NCI-H526 (cell line): ENCODE results near the gene CPHXL2.

Experiments used
- DNase-seq, 2 experiments: peaks; one replicate each; lab custom pipeline; 2025; lab: John Stamatoyannopoulos, UW

The CPHXL2 gene

GRCh38 chr16:75676909-75677308 is at the start of gene CPHXL2:
TSS of gene CPHXL2 (minus strand) at chr16:75677009. CDS start at chr16:75676999, 10 bp downstream.
- DNase-seq: no peak

GRCh38 chr16:75726390-75726789 is 49.6 kb upstream of the CPHXL2 start, which contains the start of gene CPHXL:
TSS of gene CPHXL (minus strand) at chr16:75726490. CDS start at chr16:75726442, 48 bp downstream.
- DNase-seq: no peak

GRCh38 chr16:75718452-75718851 is 41.6 kb upstream of the CPHXL2 start:
- no peak for DNase-seq

GRCh38 chr16:75714661-75715060 is 37.9 kb upstream of the CPHXL2 start:
- DNase-seq: no peak

- no peak for DNase-seq
Measured at GRCh38 chr16:75710344-75710743, 33.5 kb upstream of the CPHXL2 start.

GRCh38 chr16:75703306-75703705 is 26.5 kb upstream of the CPHXL2 start:
- DNase-seq: no peak

GRCh38 chr16:75702242-75702641 is 25.4 kb upstream of the CPHXL2 start:
- DNase-seq: no peak

- DNase-seq: no peak
Measured at GRCh38 chr16:75701361-75701760, 24.6 kb upstream of the CPHXL2 start, which contains the start of gene DUXB. TSS of gene DUXB (minus strand) at chr16:75701461. CDS start at chr16:75701418, 43 bp downstream.

GRCh38 chr16:75697571-75697970 is 20.8 kb upstream of the CPHXL2 start:
- DNase-seq: no peak

- DNase-seq: peak in 1 of 2 experiments; percentile 43
Measured at GRCh38 chr16:75695708-75696107, 18.9 kb upstream of the CPHXL2 start.

GRCh38 chr16:75687361-75687760 is 10.6 kb upstream of the CPHXL2 start:
- no peak for DNase-seq

GRCh38 chr16:75682308-75682707 is 5.5 kb upstream of the CPHXL2 start:
- DNase-seq: no peak

GRCh38 chr16:75679366-75679765 is 2.6 kb upstream of the CPHXL2 start:
- DNase-seq: no peak

- peak in 1 of 2 experiments; percentile 1 for DNase-seq
Measured at GRCh38 chr16:75667503-75667902, 9.3 kb downstream of the CPHXL2 start.

- DNase-seq: no peak
Measured at GRCh38 chr16:75660726-75661302, 16.0 kb downstream of the CPHXL2 start.

GRCh38 chr16:75660321-75660720 is 16.5 kb downstream of the CPHXL2 start:
- no peak for DNase-seq

GRCh38 chr16:75658175-75658574 is 18.6 kb downstream of the CPHXL2 start:
- DNase-seq: no peak

GRCh38 chr16:75653922-75654321 is 22.9 kb downstream of the CPHXL2 start:
- no peak for DNase-seq

- peak; percentile 58 to 77 for DNase-seq
Measured at GRCh38 chr16:75648265-75649076, 28.3 kb downstream of the CPHXL2 start.

GRCh38 chr16:75647492-75648264 is 29.1 kb downstream of the CPHXL2 start, which contains the start of the genes KARS1 and TERF2IP:
TSS of gene KARS1 (minus strand) at chr16:75647665. CDS start at chr16:75647639, 26 bp downstream.
TSS of gene TERF2IP (plus strand) at chr16:75647773. CDS start at chr16:75647883, 110 bp downstream.
- peak; percentile 76 to 92 for DNase-seq

GRCh38 chr16:75647112-75647491 is 29.7 kb downstream of the CPHXL2 start:
- DNase-seq: no peak
